HG03439 (cell line): Measurements from ENCODE around the gene SUSD1.

Source experiments
- ATAC-seq: cut with Tn5 transposase; IDR thresholded peaks from one replicate; pipeline ENCODE4 v1.9.1; 2021; ENCODE audit warnings: mild to moderate bottlenecking, moderate library complexity; ENCODE audit not compliant: unreplicated experiment

Gene SUSD1

GRCh38 chr9:112020680-112021596, 154.2 kb downstream of the SUSD1 start:
- no peak for ATAC-seq

- no peak for ATAC-seq
Observed at GRCh38 chr9:112017878-112018277, 157.2 kb downstream of the SUSD1 start.

GRCh38 chr9:112015736-112016135, 159.4 kb downstream of the SUSD1 start:
- no peak for ATAC-seq

- no peak for ATAC-seq
Observed at GRCh38 chr9:112015149-112015548, 159.9 kb downstream of the SUSD1 start.

- no peak for ATAC-seq
Observed at GRCh38 chr9:112013266-112013665, 161.8 kb downstream of the SUSD1 start.

- peak; percentile 69 for ATAC-seq
Observed at GRCh38 chr9:112012026-112012902, 162.8 kb downstream of the SUSD1 start.

GRCh38 chr9:112011051-112011620, 164.0 kb downstream of the SUSD1 start:
- ATAC-seq = no peak

- no peak for ATAC-seq
Observed at GRCh38 chr9:112010537-112010936, 164.6 kb downstream of the SUSD1 start.

GRCh38 chr9:112009656-112010055, 165.4 kb downstream of the SUSD1 start:
- no peak for ATAC-seq

GRCh38 chr9:112007575-112008240, 167.4 kb downstream of the SUSD1 start:
- ATAC-seq = no peak

GRCh38 chr9:112006361-112007020, 168.6 kb downstream of the SUSD1 start:
- ATAC-seq = no peak

- ATAC-seq = no peak
Observed at GRCh38 chr9:112005939-112006338, 169.2 kb downstream of the SUSD1 start.

GRCh38 chr9:112003538-112003937, 171.6 kb downstream of the SUSD1 start:
- ATAC-seq = no peak

- ATAC-seq = no peak
Observed at GRCh38 chr9:112002847-112003457, 172.1 kb downstream of the SUSD1 start.

- ATAC-seq = no peak
Observed at GRCh38 chr9:112002131-112002846, 172.8 kb downstream of the SUSD1 start.

GRCh38 chr9:112000743-112001142, 174.4 kb downstream of the SUSD1 start:
- ATAC-seq = no peak

GRCh38 chr9:111999319-111999718, 175.8 kb downstream of the SUSD1 start:
- ATAC-seq = no peak

- ATAC-seq = no peak
Observed at GRCh38 chr9:111997831-111998230, 177.3 kb downstream of the SUSD1 start.

- no peak for ATAC-seq
Observed at GRCh38 chr9:111994831-111995458, 180.2 kb downstream of the SUSD1 start.
